HepG2 (cell line): ENCODE measurements around the gene SPTSSB. TPM values are rescaled to one million over a fixed set of nuclear protein-coding genes. Genes with fewer than 3 reads are reported as not detected.

Experiments used
- ARHGAP35 ChIP-seq: sonication (generic); formaldehyde crosslinking; IDR thresholded peaks from 2 replicates; pipeline ENCODE4 v1.9.0; 2022; ENCODE audit warnings: mild to moderate bottlenecking, inconsistent platforms, moderate library complexity, missing genetic modification reagents, borderline replicate concordance
- CREB3 ChIP-seq: sonication (generic); formaldehyde crosslinking; IDR thresholded peaks from 2 replicates; pipeline ENCODE4 v1.5.0; 2020; ENCODE audit warnings: missing genetic modification reagents
- GATA4 ChIP-seq: sonication (generic); IDR thresholded peaks from 2 replicates; pipeline ENCODE4 v1.6.1; 2016; ENCODE audit warnings: antibody characterized with exemption, low read depth, borderline replicate concordance
- HDAC1 ChIP-seq: sonication (generic); formaldehyde crosslinking; IDR thresholded peaks from 2 replicates; pipeline ENCODE4 v1.5.1; 2020; ENCODE audit warnings: mild to moderate bottlenecking, missing genetic modification reagents
- MAZ ChIP-seq, 2 experiments: sonication (generic) in 1 of 2; formaldehyde crosslinking in 1 of 2; IDR thresholded peaks; 2 replicates each; pipeline versions ENCODE4 v1.5.0 to v1.6.1; 2012 to 2020; ENCODE audit warnings: low read depth in 2 of 2, mild to moderate bottlenecking in 2 of 2, borderline replicate concordance in 1 of 2, improper control_type of control experiment in 1 of 2, low read length in 1 of 2, missing genetic modification reagents in 1 of 2, moderate library complexity in 1 of 2
- SMARCE1 ChIP-seq: fragments of 450-650 bp; IDR thresholded peaks from 2 replicates; pipeline ENCODE4 v1.6.1; 2017; ENCODE audit warnings: borderline replicate concordance
- SPEN ChIP-seq: sonication (generic); formaldehyde crosslinking; IDR thresholded peaks from 2 replicates; pipeline ENCODE4 v1.5.1; 2020; ENCODE audit warnings: low read depth, mild to moderate bottlenecking, missing genetic modification reagents
- SRSF9 ChIP-seq: fragments of 200-400 bp; formaldehyde crosslinking; IDR thresholded peaks from 2 replicates; pipeline ENCODE4 v1.6.1; 2018; ENCODE audit warnings: borderline replicate concordance, mild to moderate bottlenecking, low read depth, low read length; ENCODE audit not compliant: insufficient read depth, poor library complexity, severe bottlenecking
- TP53 ChIP-seq: sonication (generic); formaldehyde crosslinking; conservative IDR thresholded peaks from 2 replicates; pipeline ENCODE4 v1.4.0; 2020; ENCODE audit warnings: missing genetic modification reagents
- ZC3H4 ChIP-seq: sonication (generic); formaldehyde crosslinking; IDR thresholded peaks from 2 replicates; pipeline ENCODE4 v1.4.0; 2020; ENCODE audit warnings: missing genetic modification reagents, borderline replicate concordance
- ZNF121 ChIP-seq: sonication (generic); formaldehyde crosslinking; IDR thresholded peaks from 2 replicates; pipeline ENCODE4 v1.5.0; 2020; ENCODE audit warnings: mild to moderate bottlenecking, missing genetic modification reagents
- ZNF343 ChIP-seq: sonication (generic); formaldehyde crosslinking; IDR thresholded peaks from 2 replicates; pipeline ENCODE4 v1.4.0; 2020; ENCODE audit warnings: mild to moderate bottlenecking, missing genetic modification reagents
- ZNF670 ChIP-seq: sonication (generic); formaldehyde crosslinking; IDR thresholded peaks from 2 replicates; pipeline ENCODE4 v1.8.0; 2022; ENCODE audit warnings: mild to moderate bottlenecking, missing genetic modification reagents, borderline replicate concordance
- ZNF746 ChIP-seq: sonication (generic); formaldehyde crosslinking; IDR thresholded peaks from 2 replicates; pipeline ENCODE4 v1.8.0; 2022; ENCODE audit warnings: mild to moderate bottlenecking, missing genetic modification reagents
- polyA plus RNA-seq, 8 experiments: library from polyadenylated mRNA; depleted of rRNA in 3 of 8; stranded (reverse) in 7 of 8; unstranded in 1 of 8; fragments of >200 nt; fragmentation: Illumina TruSeq in 4 of 8; extraction: Trizol in 4 of 8; gene quantifications; 2 replicates each; pipeline versions ENCODE4 v1.2.1 to v1.2.3, GENCODE V29; 2011 to 2016; ENCODE audit warnings: low read depth in 4 of 8, missing spikeins in 1 of 8, mixed read lengths in 1 of 8; ENCODE audit not compliant: insufficient read depth in 1 of 8
- total RNA-seq, 5 experiments: library from RNA; depleted of rRNA; stranded (reverse); fragments of >200 nt; fragmentation: Illumina TruSeq; extraction: Trizol; gene quantifications; 2 replicates each; pipeline ENCODE4 v1.2.3, GENCODE V29; 2016; ENCODE audit warnings: low read depth in 1 of 5
- TF ChIP-seq, protein P1 (sequence below): sonication (generic); formaldehyde crosslinking; IDR thresholded peaks from 2 replicates; pipeline ENCODE4 v1.9.0; 2021; ENCODE audit warnings: mild to moderate bottlenecking, missing genetic modification reagents
- TF ChIP-seq, protein P2 (sequence below): sonication (generic); formaldehyde crosslinking; IDR thresholded peaks from 2 replicates; pipeline ENCODE4 v1.4.0; 2020; ENCODE audit warnings: missing genetic modification reagents, borderline replicate concordance

Gene SPTSSB
- total and polyA plus RNA-seq, 2 of the 13 experiments (the other 11 are each of a cell fraction or from before 2014, with no cell fraction given) = 0.51 to 2.4 TPM

DNA sequence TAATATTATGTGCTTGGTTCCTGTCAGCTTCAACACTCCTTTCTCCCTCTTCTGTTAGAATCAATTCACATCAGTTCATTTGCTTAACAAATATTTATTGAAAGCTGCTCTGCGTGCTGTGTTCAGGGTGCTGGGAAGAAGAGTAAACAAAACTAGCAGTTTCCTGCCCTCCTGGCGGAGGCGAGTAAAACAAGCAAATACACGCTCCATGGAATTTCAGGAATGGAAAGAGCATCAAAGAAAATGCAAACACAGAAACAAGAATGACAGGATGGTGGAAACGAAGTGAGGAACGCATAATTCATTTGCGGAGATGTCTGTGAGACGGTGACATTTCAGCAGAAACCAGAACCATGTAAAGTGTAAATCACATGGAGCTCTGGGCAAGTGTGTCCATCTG is 49.4 kb upstream of the SPTSSB start (continued):
- TF ChIP-seq ZC3H4 (no peak), HDAC1 (peak; percentile 85), ZNF343 (CRISPR knock-in tag) (no peak), MAZ (IDR thresholded peaks at IDR 0.05; ENCODE audit: borderline replicate concordance, low read depth, low read length) (0 out of 2 replicates have a peak, but pooled peaks have one; percentile 13), MAZ (CRISPR knock-in tag; IDR thresholded peaks at IDR 0.05; ENCODE audit: low read depth) (0 out of 2 replicates have a peak, but pooled peaks have one; percentile 38), GATA4 (0 out of 2 replicates have a peak, but pooled peaks have one; percentile 47), ZNF746 (CRISPR knock-in tag) (no peak), ZNF670 (CRISPR knock-in tag) (peak; percentile 42; the same call in 1 of the 2 replicates), ARHGAP35 (no peak), CREB3 (no peak), SMARCE1 (no peak), SPEN (CRISPR knock-in tag) (no peak; the same call in 1 of the 2 replicates), TP53 (no peak), ZNF121 (CRISPR knock-in tag) (no peak), SRSF9 (no peak)
- TF ChIP-seq, protein P1, sequence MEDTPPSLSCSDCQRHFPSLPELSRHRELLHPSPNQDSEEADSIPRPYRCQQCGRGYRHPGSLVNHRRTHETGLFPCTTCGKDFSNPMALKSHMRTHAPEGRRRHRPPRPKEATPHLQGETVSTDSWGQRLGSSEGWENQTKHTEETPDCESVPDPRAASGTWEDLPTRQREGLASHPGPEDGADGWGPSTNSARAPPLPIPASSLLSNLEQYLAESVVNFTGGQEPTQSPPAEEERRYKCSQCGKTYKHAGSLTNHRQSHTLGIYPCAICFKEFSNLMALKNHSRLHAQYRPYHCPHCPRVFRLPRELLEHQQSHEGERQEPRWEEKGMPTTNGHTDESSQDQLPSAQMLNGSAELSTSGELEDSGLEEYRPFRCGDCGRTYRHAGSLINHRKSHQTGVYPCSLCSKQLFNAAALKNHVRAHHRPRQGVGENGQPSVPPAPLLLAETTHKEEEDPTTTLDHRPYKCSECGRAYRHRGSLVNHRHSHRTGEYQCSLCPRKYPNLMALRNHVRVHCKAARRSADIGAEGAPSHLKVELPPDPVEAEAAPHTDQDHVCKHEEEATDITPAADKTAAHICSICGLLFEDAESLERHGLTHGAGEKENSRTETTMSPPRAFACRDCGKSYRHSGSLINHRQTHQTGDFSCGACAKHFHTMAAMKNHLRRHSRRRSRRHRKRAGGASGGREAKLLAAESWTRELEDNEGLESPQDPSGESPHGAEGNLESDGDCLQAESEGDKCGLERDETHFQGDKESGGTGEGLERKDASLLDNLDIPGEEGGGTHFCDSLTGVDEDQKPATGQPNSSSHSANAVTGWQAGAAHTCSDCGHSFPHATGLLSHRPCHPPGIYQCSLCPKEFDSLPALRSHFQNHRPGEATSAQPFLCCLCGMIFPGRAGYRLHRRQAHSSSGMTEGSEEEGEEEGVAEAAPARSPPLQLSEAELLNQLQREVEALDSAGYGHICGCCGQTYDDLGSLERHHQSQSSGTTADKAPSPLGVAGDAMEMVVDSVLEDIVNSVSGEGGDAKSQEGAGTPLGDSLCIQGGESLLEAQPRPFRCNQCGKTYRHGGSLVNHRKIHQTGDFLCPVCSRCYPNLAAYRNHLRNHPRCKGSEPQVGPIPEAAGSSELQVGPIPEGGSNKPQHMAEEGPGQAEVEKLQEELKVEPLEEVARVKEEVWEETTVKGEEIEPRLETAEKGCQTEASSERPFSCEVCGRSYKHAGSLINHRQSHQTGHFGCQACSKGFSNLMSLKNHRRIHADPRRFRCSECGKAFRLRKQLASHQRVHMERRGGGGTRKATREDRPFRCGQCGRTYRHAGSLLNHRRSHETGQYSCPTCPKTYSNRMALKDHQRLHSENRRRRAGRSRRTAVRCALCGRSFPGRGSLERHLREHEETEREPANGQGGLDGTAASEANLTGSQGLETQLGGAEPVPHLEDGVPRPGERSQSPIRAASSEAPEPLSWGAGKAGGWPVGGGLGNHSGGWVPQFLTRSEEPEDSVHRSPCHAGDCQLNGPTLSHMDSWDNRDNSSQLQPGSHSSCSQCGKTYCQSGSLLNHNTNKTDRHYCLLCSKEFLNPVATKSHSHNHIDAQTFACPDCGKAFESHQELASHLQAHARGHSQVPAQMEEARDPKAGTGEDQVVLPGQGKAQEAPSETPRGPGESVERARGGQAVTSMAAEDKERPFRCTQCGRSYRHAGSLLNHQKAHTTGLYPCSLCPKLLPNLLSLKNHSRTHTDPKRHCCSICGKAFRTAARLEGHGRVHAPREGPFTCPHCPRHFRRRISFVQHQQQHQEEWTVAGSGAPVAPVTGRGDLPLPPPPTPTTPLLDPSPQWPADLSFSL (CRISPR knock-in tag) = no peak
- TF ChIP-seq, protein P2, sequence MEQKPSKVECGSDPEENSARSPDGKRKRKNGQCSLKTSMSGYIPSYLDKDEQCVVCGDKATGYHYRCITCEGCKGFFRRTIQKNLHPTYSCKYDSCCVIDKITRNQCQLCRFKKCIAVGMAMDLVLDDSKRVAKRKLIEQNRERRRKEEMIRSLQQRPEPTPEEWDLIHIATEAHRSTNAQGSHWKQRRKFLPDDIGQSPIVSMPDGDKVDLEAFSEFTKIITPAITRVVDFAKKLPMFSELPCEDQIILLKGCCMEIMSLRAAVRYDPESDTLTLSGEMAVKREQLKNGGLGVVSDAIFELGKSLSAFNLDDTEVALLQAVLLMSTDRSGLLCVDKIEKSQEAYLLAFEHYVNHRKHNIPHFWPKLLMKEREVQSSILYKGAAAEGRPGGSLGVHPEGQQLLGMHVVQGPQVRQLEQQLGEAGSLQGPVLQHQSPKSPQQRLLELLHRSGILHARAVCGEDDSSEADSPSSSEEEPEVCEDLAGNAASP = peak; percentile 66
- TF ChIP-seq, all 625 proteins: peak for 163
